H9 (cell line): ENCODE results near the gene RPL6. TPM values are rescaled to one million over a fixed set of nuclear protein-coding genes. Genes with fewer than 3 reads are reported as not detected.
"Not testable (repeated sequence)": the region's sequence is repeated elsewhere in the genome, so short reads cannot be mapped to it uniquely, and the experiment has no call there.

ENCODE experiments used
- DNase-seq: peaks from one replicate; pipeline ENCODE4 v3.0.0-alpha.2; 2017
- H2AFZ ChIP-seq: one replicate; pipeline ENCODE4 v1.6.1; 2013; ENCODE audit warnings: mild to moderate bottlenecking, low read length, control low read depth, moderate library complexity
- H2AK5ac ChIP-seq: 2 replicates; pipeline ENCODE4 v1.6.1; 2013; ENCODE audit warnings: low read length, control low read depth, mixed read lengths; ENCODE audit not compliant: insufficient read length
- H2BK120ac ChIP-seq: one replicate; pipeline ENCODE4 v1.6.1; 2013; ENCODE audit warnings: low read depth, mild to moderate bottlenecking, low read length, control low read depth, inconsistent platforms; ENCODE audit not compliant: poor library complexity, severe bottlenecking
- H2BK12ac ChIP-seq: 2 replicates; pipeline ENCODE4 v1.6.1; 2013; ENCODE audit warnings: low read length, control low read depth, mixed read lengths, low read depth; ENCODE audit not compliant: insufficient read length
- H2BK15ac ChIP-seq: 2 replicates; pipeline ENCODE4 v1.6.1; 2013; ENCODE audit warnings: low read depth, low read length, control low read depth
- H2BK20ac ChIP-seq: one replicate; pipeline ENCODE4 v1.6.1; 2013; ENCODE audit warnings: low read depth, mild to moderate bottlenecking, low read length, control low read depth, inconsistent platforms; ENCODE audit not compliant: poor library complexity, severe bottlenecking
- H2BK5ac ChIP-seq: 2 replicates; pipeline ENCODE4 v1.6.1; 2013; ENCODE audit warnings: low read length, control low read depth, mixed read lengths; ENCODE audit not compliant: insufficient read length
- H3K14ac ChIP-seq: 2 replicates; pipeline ENCODE4 v1.6.1; 2013; ENCODE audit warnings: low read length, control low read depth; ENCODE audit not compliant: insufficient read depth
- H3K18ac ChIP-seq: 2 replicates; pipeline ENCODE4 v1.6.1; 2013; ENCODE audit warnings: low read depth, mild to moderate bottlenecking, mixed read lengths, low read length, control low read depth; ENCODE audit not compliant: insufficient read length
- H3K23ac ChIP-seq: 2 replicates; pipeline ENCODE4 v1.6.1; 2013; ENCODE audit warnings: low read length, control low read depth, mixed read lengths, low read depth; ENCODE audit not compliant: insufficient read length
- H3K23me2 ChIP-seq: 2 replicates; pipeline ENCODE4 v1.6.1; 2013; ENCODE audit warnings: low read depth, mild to moderate bottlenecking, mixed read lengths, low read length, control low read depth; ENCODE audit not compliant: insufficient read length, poor library complexity, severe bottlenecking
- H3K27ac ChIP-seq: 2 replicates; pipeline ENCODE4 v1.5.1; 2013; ENCODE audit warnings: low read length, control low read depth, mixed read lengths, low read depth; ENCODE audit not compliant: insufficient read length
- H3K27me3 ChIP-seq: 2 replicates; pipeline ENCODE4 v1.6.1; 2013; ENCODE audit warnings: low read length, control low read depth, inconsistent platforms; ENCODE audit not compliant: insufficient read depth
- H3K4ac ChIP-seq: 2 replicates; pipeline ENCODE4 v1.6.1; 2013; ENCODE audit warnings: low read depth, mild to moderate bottlenecking, control low read depth, inconsistent platforms, low read length, moderate library complexity
- H3K4me1 ChIP-seq: 2 replicates; pipeline ENCODE4 v1.6.1; 2013; ENCODE audit warnings: low read length, control low read depth, inconsistent platforms; ENCODE audit not compliant: insufficient read depth
- H3K4me2 ChIP-seq: 2 replicates; pipeline ENCODE4 v1.6.1; 2013; ENCODE audit warnings: low read length, control low read depth, mixed read lengths; ENCODE audit not compliant: insufficient read length, insufficient read depth
- H3K56ac ChIP-seq: 2 replicates; pipeline ENCODE4 v1.6.1; 2013; ENCODE audit warnings: low read depth, mild to moderate bottlenecking, mixed read lengths, low read length, control low read depth; ENCODE audit not compliant: insufficient read length
- H3K79me1 ChIP-seq: 2 replicates; pipeline ENCODE4 v1.6.1; 2013; ENCODE audit warnings: low read depth, mild to moderate bottlenecking, moderate library complexity, low read length, control low read depth, inconsistent platforms; ENCODE audit not compliant: insufficient read depth, poor library complexity, severe bottlenecking
- H3K79me2 ChIP-seq: 2 replicates; pipeline ENCODE4 v1.6.1; 2013; ENCODE audit warnings: low read length, control low read depth, inconsistent platforms; ENCODE audit not compliant: insufficient read depth
- H3K9ac ChIP-seq: 2 replicates; pipeline ENCODE4 v1.6.1; 2013; ENCODE audit warnings: low read length, control low read depth, mixed read lengths; ENCODE audit not compliant: insufficient read length; ENCODE audit errors: extremely low read depth
- H3K9me3 ChIP-seq: one replicate; pipeline ENCODE4 v1.6.1; 2013; ENCODE audit warnings: low read depth, low read length, inconsistent platforms; ENCODE audit not compliant: control insufficient read depth
- H3T11ph ChIP-seq: one replicate; pipeline ENCODE4 v1.6.1; 2013; ENCODE audit warnings: mild to moderate bottlenecking, low read length, control low read depth, inconsistent platforms
- H4K20me1 ChIP-seq: one replicate; pipeline ENCODE4 v1.6.1; 2013; ENCODE audit not compliant: control insufficient read depth, insufficient read length, insufficient read depth
- H4K5ac ChIP-seq: 2 replicates; pipeline ENCODE4 v1.6.1; 2013; ENCODE audit warnings: low read depth, mild to moderate bottlenecking, mixed read lengths, low read length, control low read depth; ENCODE audit not compliant: insufficient read length
- H4K8ac ChIP-seq: replicated peaks from 2 replicates; pipeline ENCODE4 v1.6.1; 2013; ENCODE audit warnings: low read length, control low read depth, mixed read lengths, low read depth; ENCODE audit not compliant: insufficient read length
- H4K91ac ChIP-seq: 2 replicates; pipeline ENCODE4 v1.6.1; 2013; ENCODE audit warnings: low read depth, mild to moderate bottlenecking, moderate library complexity, mixed read lengths, low read length, control low read depth; ENCODE audit not compliant: insufficient read length
- H3K27ac Mint-ChIP-seq, 3 experiments: 2 replicates in 2 of 3; 3 replicates in 1 of 3; pipeline ENCODE4 v1.8.0; 2020 to 2021; ENCODE audit warnings: mixed read lengths in 3 of 3, mild to moderate bottlenecking in 1 of 3, moderate library complexity in 1 of 3
- H3K27me3 Mint-ChIP-seq: 2 replicates; pipeline ENCODE4 v1.8.0; 2021; ENCODE audit warnings: low read depth, mild to moderate bottlenecking, moderate library complexity, mixed read lengths
- H3K36me3 Mint-ChIP-seq, 3 experiments: 2 replicates in 2 of 3; 3 replicates in 1 of 3; pipeline ENCODE4 v1.8.0; 2020 to 2021; ENCODE audit warnings: low read depth in 3 of 3, mixed read lengths in 3 of 3; ENCODE audit not compliant: insufficient read depth in 1 of 3
- H3K4me1 Mint-ChIP-seq, 2 experiments: 2 replicates each; pipeline ENCODE4 v1.8.0; 2020; ENCODE audit warnings: mixed read lengths in 2 of 2
- H3K4me3 Mint-ChIP-seq, 2 experiments: 2 replicates in 1 of 2; 3 replicates in 1 of 2; pipeline ENCODE4 v1.8.0; 2020 to 2021; ENCODE audit warnings: mild to moderate bottlenecking in 2 of 2, mixed read lengths in 2 of 2, moderate library complexity in 1 of 2
- H3K9me3 Mint-ChIP-seq, 2 experiments: 2 replicates in 1 of 2; 3 replicates in 1 of 2; pipeline ENCODE4 v1.8.0; 2020; ENCODE audit warnings: mild to moderate bottlenecking in 2 of 2, mixed read lengths in 2 of 2, moderate library complexity in 1 of 2
- CTCF ChIP-seq: fragments of 200-600 bp; sonication (generic); conservative IDR thresholded peaks from 3 replicates; pipeline ENCODE4 v1.8.0; 2021; ENCODE audit warnings: antibody characterized with exemption, mild to moderate bottlenecking
- WGBS: extraction: QIAGEN DNeasy Blood & Tissue Kit; methylation state at CpG from one replicate; pipeline ENCODE4 v1.1.7; 2013; ENCODE audit warnings: missing lambda C conversion rate, low lambda C conversion rate, mixed read lengths; ENCODE audit not compliant: insufficient read length; ENCODE audit errors: extremely low coverage; 5-methylcytosine and 5-hydroxymethylcytosine counted together
- total RNA-seq: library from RNA; stranded (reverse); gene quantifications from 2 replicates; pipeline ENCODE4 v1.2.1, GENCODE V29; 2021

RPL6 gene
- total RNA-seq, 1 experiment from 2014 or later = 1,921 TPM

GRCh38 chr12:112450725-112451124, 41.3 kb upstream of the RPL6 start:
- H3K4me1 ChIP-seq = no peaks in the 10 kb centered on the region
- H3K79me2 ChIP-seq = no peaks in the 10 kb centered on the region
- Mint-ChIP-seq H3K27ac (no peak overlapping the region), H3K4me1 (no peaks in the 10 kb centered on the region), H3K9me3 (no peaks in the 10 kb centered on the region), H3K27me3 (no peaks in the 10 kb centered on the region), H3K36me3 (peaks cover 21 to 70% (median 44%) of the 10 kb centered on the region in 3 experiments; a peak in 6 of 7 replicates), H3K4me3 (no peak overlapping the region)
- no peak overlapping the region for H2BK15ac ChIP-seq
- H4K5ac ChIP-seq = no peak overlapping the region
- H3K9me3 ChIP-seq = no peaks in the 10 kb centered on the region
- WGBS = no CpG with 5 or more reads among the region's 4 CpGs
- H3K14ac ChIP-seq = no peak overlapping the region
- no peak overlapping the region for H3K9ac ChIP-seq
- H4K91ac ChIP-seq = no peak overlapping the region
- DNase-seq = no peak
- TF ChIP-seq CTCF = 0 out of 3 replicates have a peak, but pooled peaks have one; percentile 16
- no peaks in the 10 kb centered on the region for H3K23me2 ChIP-seq
- no peaks in the 10 kb centered on the region for H3K27me3 ChIP-seq
- H4K20me1 ChIP-seq = no peaks in the 10 kb centered on the region
- no peak overlapping the region for H4K8ac ChIP-seq
- no peak overlapping the region for H2AFZ ChIP-seq
- no peak overlapping the region for H2AK5ac ChIP-seq
- no peak overlapping the region for H3T11ph ChIP-seq
- H3K4me2 ChIP-seq = no peak overlapping the region
- no peaks in the 10 kb centered on the region for H3K79me1 ChIP-seq
- no peak overlapping the region for H3K18ac ChIP-seq
- H2BK5ac ChIP-seq = no peak overlapping the region
- H2BK20ac ChIP-seq = no peak overlapping the region
- no peak overlapping the region for H3K56ac ChIP-seq
- no peak overlapping the region for H2BK120ac ChIP-seq
- no peak overlapping the region for H3K23ac ChIP-seq
- no peak overlapping the region for H2BK12ac ChIP-seq
- H3K4ac ChIP-seq = no peak overlapping the region
- H3K27ac ChIP-seq = no peak overlapping the region

GRCh38 chr12:112448165-112448564, 38.8 kb upstream of the RPL6 start:
- no CpG with 5 or more reads among the region's 2 CpGs for WGBS
- H3K4me3 Mint-ChIP-seq, H2AFZ ChIP-seq, H3K23me2 ChIP-seq, H4K8ac ChIP-seq, H2BK15ac ChIP-seq, H3K9ac ChIP-seq, H2AK5ac ChIP-seq, H3K9me3 ChIP-seq, H3K27ac ChIP-seq, H3K27me3 Mint-ChIP-seq, H4K91ac ChIP-seq, H3K9me3 Mint-ChIP-seq, H2BK120ac ChIP-seq, H3K79me2 ChIP-seq, H3K4me1 ChIP-seq, DNase-seq, H3K14ac ChIP-seq, H2BK20ac ChIP-seq, H3K79me1 ChIP-seq, H3K4me1 Mint-ChIP-seq, H2BK5ac ChIP-seq, H3K23ac ChIP-seq, H3K4me2 ChIP-seq, H4K20me1 ChIP-seq, H3T11ph ChIP-seq, H3K18ac ChIP-seq, H3K27ac Mint-ChIP-seq, H2BK12ac ChIP-seq, H3K56ac ChIP-seq, H3K27me3 ChIP-seq, H3K4ac ChIP-seq, H4K5ac ChIP-seq: not testable (repeated sequence)
- peaks cover 12 to 51% (median 30%) of the 10 kb centered on the region in 3 experiments; a peak in 6 of 7 replicates for H3K36me3 Mint-ChIP-seq
